Retinal pigment epithelial cell (primary cell): ENCODE measurements around the gene TMEM132C.

Experiments used
- DNase-seq: peaks from one replicate; pipeline ENCODE4 v3.0.0-alpha.2; 2010; ENCODE audit warnings: low read depth
- H3K4me3 ChIP-seq: 2 replicates; pipeline ENCODE4 v1.5.1; 2011; ENCODE audit warnings: mild to moderate bottlenecking, low read length, control low read depth, moderate library complexity
- TF ChIP-seq, protein P1 (sequence below): conservative IDR thresholded peaks from 2 replicates; pipeline ENCODE4 v1.5.1; 2011; ENCODE audit warnings: low read depth, low read length, control low read depth, inconsistent platforms

Gene TMEM132C

DNA sequence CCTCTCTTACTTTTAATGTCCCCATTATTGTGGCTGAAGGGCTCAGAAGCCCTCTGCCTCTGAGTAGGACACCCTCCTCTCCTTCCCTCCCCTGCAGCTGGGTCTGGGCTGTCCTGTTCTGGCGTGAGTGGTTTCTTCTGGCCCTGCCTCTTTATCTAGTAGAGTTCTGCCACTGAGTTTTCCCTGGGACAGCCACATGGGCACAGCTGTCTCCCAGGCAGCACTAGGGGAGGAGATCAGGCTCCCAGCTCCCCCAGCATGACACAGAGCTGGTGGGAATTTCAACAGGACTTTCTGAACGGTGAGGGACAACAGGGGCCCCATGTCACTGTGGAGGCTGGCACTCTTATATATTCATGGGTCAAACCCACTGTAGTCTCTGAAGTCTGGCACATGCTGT is 21.4 kb downstream of the TMEM132C start:
- DNase-seq = no peak
- TF ChIP-seq, protein P1, sequence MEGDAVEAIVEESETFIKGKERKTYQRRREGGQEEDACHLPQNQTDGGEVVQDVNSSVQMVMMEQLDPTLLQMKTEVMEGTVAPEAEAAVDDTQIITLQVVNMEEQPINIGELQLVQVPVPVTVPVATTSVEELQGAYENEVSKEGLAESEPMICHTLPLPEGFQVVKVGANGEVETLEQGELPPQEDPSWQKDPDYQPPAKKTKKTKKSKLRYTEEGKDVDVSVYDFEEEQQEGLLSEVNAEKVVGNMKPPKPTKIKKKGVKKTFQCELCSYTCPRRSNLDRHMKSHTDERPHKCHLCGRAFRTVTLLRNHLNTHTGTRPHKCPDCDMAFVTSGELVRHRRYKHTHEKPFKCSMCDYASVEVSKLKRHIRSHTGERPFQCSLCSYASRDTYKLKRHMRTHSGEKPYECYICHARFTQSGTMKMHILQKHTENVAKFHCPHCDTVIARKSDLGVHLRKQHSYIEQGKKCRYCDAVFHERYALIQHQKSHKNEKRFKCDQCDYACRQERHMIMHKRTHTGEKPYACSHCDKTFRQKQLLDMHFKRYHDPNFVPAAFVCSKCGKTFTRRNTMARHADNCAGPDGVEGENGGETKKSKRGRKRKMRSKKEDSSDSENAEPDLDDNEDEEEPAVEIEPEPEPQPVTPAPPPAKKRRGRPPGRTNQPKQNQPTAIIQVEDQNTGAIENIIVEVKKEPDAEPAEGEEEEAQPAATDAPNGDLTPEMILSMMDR = no peak
- H3K4me3 ChIP-seq = no peak overlapping the region

DNA sequence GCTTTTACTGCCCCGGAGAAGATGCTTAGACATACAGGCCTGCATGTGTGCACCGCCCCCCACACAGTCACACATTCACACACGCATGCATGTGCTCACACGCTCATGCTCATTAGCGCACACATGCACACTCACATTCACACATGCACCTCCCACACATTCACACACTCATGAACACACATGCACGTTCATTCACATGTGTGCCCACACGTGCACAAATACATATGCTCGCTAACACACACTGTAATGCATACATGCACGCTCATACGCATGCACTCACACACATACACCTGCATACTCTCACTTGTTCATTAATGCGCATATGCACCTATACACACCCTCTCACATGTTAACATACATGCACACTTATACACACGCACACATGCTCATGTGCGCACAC is 21.9 kb downstream of the TMEM132C start:
- no peak overlapping the region for H3K4me3 ChIP-seq
- DNase-seq = no peak
- TF ChIP-seq, protein P1 = no peak

DNA sequence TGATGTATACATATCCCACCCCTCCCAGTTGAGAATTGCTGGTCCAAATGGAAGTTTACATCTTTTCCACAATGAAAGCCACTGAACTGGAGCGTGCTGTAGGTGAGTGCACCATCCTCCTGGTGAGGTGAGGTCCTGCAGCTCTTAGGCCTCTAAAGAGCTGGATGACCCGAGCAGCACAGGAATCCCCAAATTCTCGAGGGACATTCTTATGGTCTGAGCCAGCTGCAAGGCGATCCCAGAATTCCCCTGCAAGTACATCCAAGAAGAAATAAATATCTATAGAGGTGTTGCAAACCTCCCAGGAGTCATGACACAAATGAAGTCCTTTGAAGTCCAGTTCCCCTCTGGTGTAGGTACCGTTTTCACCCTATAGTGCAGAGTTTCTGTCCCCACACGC is 24.0 kb downstream of the TMEM132C start:
- no peak for DNase-seq
- TF ChIP-seq, protein P1 = no peak

DNA sequence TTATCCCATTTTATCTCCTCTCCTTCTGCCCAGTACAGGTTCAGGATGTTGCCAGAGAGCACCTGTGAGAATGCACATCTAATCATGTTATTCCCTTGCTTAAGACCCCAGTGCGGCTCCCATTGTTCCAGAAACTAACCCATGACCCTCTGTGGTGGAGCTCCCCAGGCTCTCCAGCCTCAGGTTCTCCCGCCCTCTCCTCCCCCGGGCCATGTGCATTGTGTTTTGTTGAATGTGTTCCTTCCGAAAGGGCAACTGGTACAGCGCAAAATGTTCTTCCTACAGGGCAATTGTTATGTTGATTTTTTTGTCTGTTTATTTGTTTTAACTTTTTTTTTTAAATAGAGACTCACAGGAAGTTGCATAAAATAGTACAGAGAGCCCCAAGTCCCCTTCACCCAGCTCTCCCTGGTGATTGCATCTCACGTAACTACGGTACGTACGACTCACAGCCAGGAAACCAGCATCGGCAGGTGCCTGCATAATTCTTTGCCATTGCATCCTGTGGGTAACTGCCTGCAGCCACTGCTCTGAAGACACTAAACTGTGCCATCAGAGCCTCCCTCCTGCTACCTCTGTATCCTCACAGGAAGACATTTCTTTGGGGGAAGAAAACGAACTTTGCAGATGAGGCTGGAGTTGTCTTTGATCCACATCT is 31.2 kb downstream of the TMEM132C start:
- no peak overlapping the region for H3K4me3 ChIP-seq
- TF ChIP-seq, protein P1 = no peak
- DNase-seq = no peak

More for the DNA sequence above, 24.0 kb downstream of the TMEM132C start:
- H3K4me3 ChIP-seq = no peak overlapping the region

DNA sequence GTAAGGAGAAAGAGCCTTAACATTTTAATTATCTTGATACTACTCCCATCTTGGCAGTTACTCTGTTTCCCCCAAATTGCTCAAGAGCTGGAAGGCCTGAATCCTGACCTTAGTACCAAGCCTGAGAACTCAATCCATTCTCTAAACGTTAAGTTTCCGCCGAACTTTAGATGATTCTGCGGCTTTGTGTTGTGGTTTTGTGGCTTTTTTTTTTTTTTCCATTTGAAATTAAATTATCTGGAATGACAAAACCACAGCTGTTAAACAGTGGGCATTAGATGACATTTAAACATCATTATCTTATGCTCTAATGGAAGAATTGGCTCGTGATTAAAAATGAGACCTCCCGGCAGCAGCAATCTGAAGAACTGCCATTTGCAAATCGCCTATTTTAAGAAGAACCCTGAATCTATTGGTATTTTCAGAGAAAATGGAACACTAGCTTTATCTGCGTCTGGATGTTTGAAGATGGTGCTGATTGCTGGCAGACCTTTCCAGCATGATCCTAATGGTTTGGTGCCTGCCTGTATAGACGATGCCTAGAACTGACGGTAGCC is 38.4 kb downstream of the TMEM132C start:
- TF ChIP-seq, protein P1 = no peak
- DNase-seq = no peak
- no peak overlapping the region for H3K4me3 ChIP-seq

DNA sequence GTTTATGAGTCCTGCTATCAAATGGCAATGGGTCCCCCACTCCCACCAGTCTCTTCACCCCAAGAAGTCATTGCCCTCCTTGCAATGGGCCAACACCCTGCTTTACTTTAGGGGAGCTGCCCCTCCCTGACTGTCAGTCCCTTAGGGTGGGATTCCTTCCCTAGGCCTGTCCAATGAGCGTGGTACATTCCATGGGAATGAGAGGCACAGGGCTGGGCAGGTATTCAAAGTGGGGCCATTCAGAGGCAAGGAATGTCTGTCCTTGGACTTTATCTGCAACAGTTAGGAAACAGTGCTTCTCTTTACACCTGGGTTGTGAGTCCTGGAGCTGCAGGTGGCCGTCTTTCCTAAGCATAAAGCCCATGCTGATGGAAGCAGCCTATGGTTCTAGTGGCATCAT is 40.8 kb downstream of the TMEM132C start:
- no peak for DNase-seq
- TF ChIP-seq, protein P1 = no peak
- no peak overlapping the region for H3K4me3 ChIP-seq

DNA sequence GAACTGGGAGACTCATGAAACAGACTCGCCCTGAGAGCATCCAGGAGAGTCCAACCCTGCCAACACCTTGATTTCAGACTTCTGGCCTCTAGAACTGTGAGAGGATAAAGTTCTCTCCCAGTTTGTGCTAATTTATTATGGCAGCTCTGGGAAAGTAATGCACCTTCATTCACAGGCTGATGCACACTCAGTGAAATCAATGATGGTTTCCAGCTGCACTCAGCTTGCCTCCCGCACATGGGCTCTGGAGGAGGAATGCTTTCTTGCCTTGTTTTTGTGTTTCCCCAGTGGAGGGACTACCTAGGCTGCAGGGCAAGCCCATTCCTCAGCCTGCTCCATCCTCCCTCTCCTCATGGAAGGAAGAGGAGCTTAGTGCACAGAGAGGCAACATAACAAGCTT is 45.7 kb downstream of the TMEM132C start:
- DNase-seq = no peak
- TF ChIP-seq, protein P1 = no peak
- H3K4me3 ChIP-seq = no peak overlapping the region
